ENCODE results near the gene CDK5RAP3.

Gene CDK5RAP3

GRCh38 chr17:47949946-47950345 lies 21.0 kb upstream of the CDK5RAP3 start:
- DNase-seq: no peak

- no peak for DNase-seq
These were observed 20.5 kb upstream of the CDK5RAP3 start for GRCh38 chr17:47950448-47950847.

GRCh38 chr17:47952171-47953021 lies 18.5 kb upstream of the CDK5RAP3 start:
- DNase-seq: no peak

DNA sequence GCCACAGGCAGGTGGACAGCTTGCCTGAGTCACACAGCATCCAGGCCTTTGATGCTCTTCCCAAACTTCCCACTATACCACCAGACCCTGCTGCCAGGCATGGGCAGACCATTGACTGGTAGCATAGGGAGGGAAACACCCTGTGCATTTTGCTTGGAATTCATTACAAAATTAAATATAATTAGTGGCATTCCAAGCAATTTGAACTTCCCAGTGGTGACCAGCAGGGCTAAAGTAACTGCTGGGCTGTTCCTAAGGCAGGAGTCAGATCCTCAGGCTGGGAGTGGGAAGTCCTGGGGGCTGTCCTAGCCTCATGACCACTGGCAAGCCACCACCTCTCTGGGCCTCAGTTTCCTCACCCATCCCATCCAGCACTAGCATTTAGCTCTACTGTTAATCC lies 17.0 kb upstream of the CDK5RAP3 start:
- no peak for DNase-seq

DNA sequence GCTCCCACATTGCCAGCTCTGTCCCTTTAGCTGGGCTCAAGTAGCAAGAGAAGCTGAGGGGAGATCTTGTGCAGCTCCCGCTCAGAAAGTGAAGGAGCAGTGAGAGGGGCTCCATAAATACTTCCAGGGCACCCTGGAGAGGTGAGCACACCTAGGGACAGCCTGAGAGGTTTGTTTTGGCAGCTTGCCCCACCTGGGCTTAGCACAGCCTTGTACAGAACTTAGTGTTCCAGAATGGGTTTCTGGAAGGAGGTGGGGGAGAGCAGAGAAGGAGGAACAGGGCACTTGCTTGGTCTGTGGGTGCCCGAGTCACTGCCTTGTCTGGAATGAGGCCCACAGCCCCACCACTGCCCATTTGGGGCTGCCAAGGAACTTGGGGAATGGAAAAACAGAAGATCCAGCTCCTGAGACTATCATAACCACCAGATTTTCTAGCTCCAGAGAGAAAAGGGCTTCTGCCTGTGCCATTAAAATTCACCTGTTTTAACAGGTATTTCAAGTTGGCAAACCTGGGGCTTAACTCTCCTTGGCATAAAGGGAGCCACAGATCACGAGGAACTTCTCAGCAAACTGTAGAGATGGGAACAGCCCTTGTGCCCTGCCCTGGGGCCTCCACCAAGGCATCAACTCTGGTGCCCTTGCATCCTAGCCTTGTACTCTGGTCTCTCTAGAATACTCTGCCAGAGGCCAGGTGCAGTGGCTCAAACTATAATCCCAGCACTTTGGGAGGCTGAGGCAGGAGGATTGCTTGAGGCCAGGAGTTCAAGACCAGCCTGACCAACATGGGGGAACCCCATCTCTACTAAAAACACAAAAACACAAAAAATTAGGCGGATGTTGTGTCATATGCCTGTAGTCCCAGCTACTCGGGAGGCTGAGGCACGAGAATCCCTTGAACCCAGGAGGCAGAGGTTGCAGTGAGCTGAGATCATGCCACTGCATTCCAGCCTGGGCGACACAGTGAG lies 15.1 kb upstream of the CDK5RAP3 start:
- DNase-seq: no peak

- no peak for DNase-seq
These were observed 13.9 kb upstream of the CDK5RAP3 start for GRCh38 chr17:47956791-47957590.

DNA sequence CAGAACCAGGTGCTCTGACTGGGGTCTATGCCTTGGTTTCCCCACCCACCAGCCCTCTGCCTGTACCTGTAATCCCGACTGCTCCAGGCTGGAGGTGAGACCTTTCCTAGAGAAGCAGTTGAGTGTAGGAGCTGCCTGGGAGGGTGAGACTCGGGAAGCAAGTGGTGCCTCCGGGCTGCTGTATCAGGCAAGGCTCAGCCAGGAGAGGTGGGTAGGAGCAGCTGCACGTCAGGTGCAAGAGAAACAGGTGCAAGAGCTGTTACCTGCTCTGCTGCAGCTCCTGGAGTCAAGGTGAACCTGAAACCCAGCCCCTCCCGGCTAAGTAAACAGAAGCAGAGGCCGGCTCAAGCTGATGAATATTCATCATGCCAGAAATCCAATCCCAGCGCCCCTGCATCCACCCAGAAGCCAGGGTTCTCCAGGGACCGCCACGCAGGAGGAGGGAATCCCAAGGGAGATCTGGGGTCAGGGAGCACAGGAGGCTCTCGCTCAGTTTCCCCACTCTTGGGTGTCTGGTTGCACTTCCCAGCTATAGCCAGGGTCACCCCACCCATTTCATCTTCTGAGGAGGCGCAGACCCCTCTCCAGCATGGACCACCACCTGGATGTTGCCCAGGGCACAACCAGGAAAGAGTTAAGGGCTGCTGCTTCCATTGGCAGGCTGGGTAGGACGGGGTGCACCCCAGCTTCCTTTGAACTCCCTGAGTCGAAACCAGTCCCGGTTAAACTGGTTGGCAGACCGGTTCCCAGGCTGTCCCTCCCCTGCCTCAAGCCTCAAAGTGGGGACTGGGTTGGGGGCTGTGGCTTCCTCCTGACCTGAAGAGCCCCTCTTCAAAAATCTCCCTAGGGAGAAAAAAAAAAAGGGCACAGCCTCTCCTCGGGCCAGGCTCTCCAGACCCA lies 13.1 kb upstream of the CDK5RAP3 start, which contains the start of gene PRR15L:
Gene PRR15L (minus strand): TSS at position 293 of the 900 bp plus-strand sequence. CDS start 4,649 bp downstream, outside the sequence.
- DNase-seq: no peak

- no peak for DNase-seq
These were observed 10.9 kb upstream of the CDK5RAP3 start for GRCh38 chr17:47959825-47960655.

DNA sequence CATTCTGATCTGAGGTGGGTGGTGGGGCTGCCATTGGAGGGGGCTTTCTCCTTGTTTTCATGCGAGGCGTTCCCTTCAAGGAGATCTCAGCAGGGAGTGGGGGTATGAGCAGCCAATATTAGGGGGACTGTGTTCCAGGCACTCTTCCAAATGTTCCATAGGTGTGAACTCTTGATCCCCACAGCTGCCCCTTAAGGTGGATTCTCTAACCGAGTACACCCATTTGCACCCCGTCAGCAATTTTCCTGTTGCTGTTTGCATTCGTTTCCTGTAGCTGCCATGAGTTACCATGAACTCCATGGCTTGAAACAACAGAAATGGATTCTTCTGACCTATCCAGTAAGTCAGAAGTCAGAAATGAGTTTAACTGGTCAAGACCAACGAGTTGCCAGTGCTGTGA lies 9.5 kb upstream of the CDK5RAP3 start:
- DNase-seq: no peak

GRCh38 chr17:47962901-47963300 lies 8.0 kb upstream of the CDK5RAP3 start:
- no peak for DNase-seq

DNA sequence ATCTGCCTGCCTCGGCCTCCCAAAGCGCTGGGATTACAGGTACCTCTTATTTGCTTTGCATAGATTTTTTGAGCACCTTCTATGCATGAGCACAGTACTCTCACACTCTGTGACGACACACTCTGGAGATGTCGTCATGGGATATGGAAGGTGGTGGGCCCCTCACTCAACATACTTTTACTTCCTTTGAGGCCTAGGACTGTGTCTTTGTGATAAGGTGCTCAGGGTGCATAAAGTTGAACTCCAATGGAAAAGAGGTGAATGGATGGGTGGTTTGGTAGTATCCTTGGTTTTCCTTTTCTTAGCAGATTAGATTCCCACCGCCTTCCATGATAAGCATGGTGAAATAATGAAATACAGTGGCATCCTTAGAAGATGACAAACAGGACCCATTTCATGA lies 6.1 kb upstream of the CDK5RAP3 start:
- DNase-seq: no peak

- no peak for DNase-seq
These were observed 4.8 kb upstream of the CDK5RAP3 start for GRCh38 chr17:47966079-47966519.

GRCh38 chr17:47967607-47968252 lies 3.2 kb upstream of the CDK5RAP3 start:
- DNase-seq: peak; percentile 60

DNA sequence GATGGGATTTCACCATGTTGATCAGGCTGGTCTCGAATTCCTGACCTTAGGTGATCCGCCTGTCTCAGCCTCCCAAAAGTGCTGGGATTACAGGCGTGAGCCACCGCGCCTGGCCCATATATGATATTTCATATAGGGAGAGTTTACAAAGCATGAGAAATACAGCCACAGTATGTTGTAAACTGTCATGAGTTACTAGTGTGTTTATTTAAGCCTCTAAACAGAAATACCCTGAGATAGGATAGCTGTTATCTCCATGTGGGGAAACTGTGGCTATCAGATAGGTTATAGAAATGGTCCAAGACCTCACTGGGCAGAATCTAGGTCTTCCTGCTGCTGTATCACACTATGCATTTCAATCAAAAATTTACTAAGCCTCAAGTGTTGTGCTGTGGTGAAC lies 2.1 kb upstream of the CDK5RAP3 start:
- DNase-seq: no peak

GRCh38 chr17:47969930-47970724 lies 786 bp upstream of the CDK5RAP3 start:
- no peak for DNase-seq

DNA sequence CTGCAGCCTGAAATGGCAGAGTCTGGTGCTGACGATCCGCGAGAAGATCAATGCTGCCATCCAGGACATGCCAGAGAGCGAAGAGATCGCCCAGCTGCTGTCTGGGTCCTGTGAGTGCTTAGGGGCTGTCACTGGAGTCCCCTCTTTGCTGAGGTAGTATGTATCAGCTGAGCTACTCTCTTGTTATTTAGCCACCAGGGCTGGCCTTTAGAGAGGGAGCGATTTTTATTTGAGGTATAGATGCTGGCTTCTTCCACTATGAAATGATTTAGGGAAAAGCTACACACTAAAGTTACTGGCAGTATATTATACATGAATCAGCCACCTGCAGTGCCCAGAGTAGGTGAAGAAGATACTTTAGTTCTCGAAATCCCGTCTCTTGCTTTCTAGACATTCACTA lies 2.6 kb downstream of the CDK5RAP3 start:
- DNase-seq: no peak

- DNase-seq: no peak
These were observed 4.4 kb downstream of the CDK5RAP3 start for GRCh38 chr17:47975189-47975822.

GRCh38 chr17:47975823-47976205 lies 4.9 kb downstream of the CDK5RAP3 start:
- DNase-seq: no peak

GRCh38 chr17:47978324-47978723 lies 7.4 kb downstream of the CDK5RAP3 start:
- DNase-seq: no peak

Measured in T1000 (cell line).